Right lobe of liver (tissue), 6 donors: Measurements from ENCODE around the gene ATP4A. TPM values are rescaled to one million over a fixed set of nuclear protein-coding genes. Genes with fewer than 3 reads are reported as not detected.

ENCODE experiments used
- ATAC-seq, 4 donors: fragments of 200-7000 bp; cut with Tn5 transposase; one replicate each; pipeline ENCODE4 v1.9.1; 2020; ENCODE audit warnings: mild to moderate bottlenecking in 4 of 4, moderate library complexity in 4 of 4
- DNase-seq, 3 donors: peaks; one replicate each; pipeline ENCODE4 v3.0.0-alpha.2; 2020
- H3K27ac ChIP-seq, 3 donors: fragments of 200-600 bp; one replicate each; pipeline ENCODE4 v1.8.0; 2022
- H3K27me3 ChIP-seq, 2 donors: fragments of 200-600 bp; one replicate each; pipeline ENCODE4 v1.8.0; 2022
- H3K36me3 ChIP-seq, 4 donors: fragments of 200-600 bp; sonication (generic) in 1 of 4; one replicate each; pipeline versions ENCODE4 v1.5.1 to v1.8.0; 2017 to 2022; ENCODE audit warnings: control low read depth in 1 of 4
- H3K4me1 ChIP-seq, 4 donors: fragments of 200-600 bp; sonication (generic) in 1 of 4; one replicate each; pipeline versions ENCODE4 v1.5.1 to v1.8.0; 2017 to 2022; ENCODE audit warnings: control low read depth in 1 of 4
- H3K4me3 ChIP-seq, 3 donors: fragments of 200-600 bp; one replicate each; pipeline ENCODE4 v1.8.0; 2022
- H3K9me3 ChIP-seq, 4 donors: fragments of 200-600 bp; sonication (generic) in 1 of 4; one replicate each; pipeline versions ENCODE4 v1.5.1 to v1.8.0; 2017 to 2022; ENCODE audit warnings: control low read depth in 1 of 4
- CTCF ChIP-seq, 4 donors: fragments of 200-600 bp in 3 of 4; fragments of 450-650 bp in 1 of 4; IDR thresholded peaks; one replicate each; pipeline versions ENCODE4 v1.5.1 to v1.8.0; 2016 to 2022; ENCODE audit warnings: antibody characterized with exemption in 4 of 4, mild to moderate bottlenecking in 2 of 4
- POLR2A ChIP-seq: fragments of 450-650 bp; IDR thresholded peaks from one replicate; pipeline ENCODE4 v1.6.1; 2017; ENCODE audit warnings: antibody characterized with exemption, mild to moderate bottlenecking
- WGBS: methylation state at CpG from one replicate; pipeline ENCODE4 v1.1.6; 2018; ENCODE audit warnings: low coverage, low lambda C conversion rate; ENCODE audit not compliant: insufficient coverage; ENCODE audit errors: missing lambda C conversion rate; 5-methylcytosine and 5-hydroxymethylcytosine counted together
- intact Hi-C, 2 donors: fragments of 100-400 bp; cut with DNase I; formaldehyde crosslinking; loops; one replicate each; pipeline versions ENCODE4 v1.11.2 to v1.14.1; 2022
- total RNA-seq, 6 experiments: library from RNA; depleted of rRNA in 2 of 6; stranded (reverse); fragments of >200 nt in 2 of 6; fragmentation: NEBNext Ultra II Directional in 3 of 6; extraction: Animal tissue kit (Norgen Biotek cat#: 25700) in 3 of 6; gene quantifications; one replicate each; pipeline versions ENCODE4 v1.1.0 to v1.2.4, GENCODE V29; 2016 to 2023
- donor health status: DM: no; HTN: yes; CAD: no.
- donor health status: DM: no; HTN: no; CAD: no.
- donor health status: DM: no; HTN: no; CAD: no.
- donor health status: DM: no; HTN: yes; CAD: no.
- donor health status: DM: no; HTN: yes; CAD: no.

ATP4A gene
- total RNA-seq, 6 experiments from 2014 or later, result 0.06 TPM; not detected in 5

- ATAC-seq (peak; percentile 85 to 93 (median 91)), DNase-seq (peak; percentile 76 to 79 (median 77))
- WGBS, result 1% methylated on average over 25 of the region's 39 CpGs
- H3K4me3 ChIP-seq, result peak overlapping the region; percentile 25 to 39 (median 38)
- H3K27ac ChIP-seq, result no peak overlapping the region
- H3K4me1 ChIP-seq, result peaks cover 0 to 10% (median 0%) of the 10 kb centered on the region in 4 donors
- intact Hi-C loops, result no loop called here
- no peaks in the 10 kb centered on the region for H3K9me3 ChIP-seq
- no peaks in the 10 kb centered on the region for H3K36me3 ChIP-seq
- no peak for TF ChIP-seq POLR2A
- TF ChIP-seq CTCF (IDR thresholded peaks at IDR 0.05), result peak; percentile 75 to 95 (median 94)
- H3K27me3 ChIP-seq, result no peaks in the 10 kb centered on the region
Measured at GRCh38 chr19:35509861-35510625, 53.4 kb downstream of the ATP4A start.

- DNase-seq (no peak), ATAC-seq (peak in 3 of 4 donors; percentile 28 to 29 (median 29))
- intact Hi-C loops, result no loop called here
- no peak overlapping the region for H3K4me3 ChIP-seq
- TF ChIP-seq CTCF (IDR thresholded peaks at IDR 0.05) (no peak), POLR2A (no peak)
- H3K36me3 ChIP-seq, result no peaks in the 10 kb centered on the region
- 31% methylated on average over 12 of the region's 12 CpGs for WGBS
- peaks cover 0 to 10% (median 0%) of the 10 kb centered on the region in 4 donors for H3K4me1 ChIP-seq
- no peaks in the 10 kb centered on the region for H3K9me3 ChIP-seq
- H3K27me3 ChIP-seq, result no peaks in the 10 kb centered on the region
- no peak overlapping the region for H3K27ac ChIP-seq
Measured at GRCh38 chr19:35509018-35509652, 54.3 kb downstream of the ATP4A start.

GRCh38 chr19:35508129-35508528 is 55.3 kb downstream of the ATP4A start:
- H3K4me3 ChIP-seq, result no peak overlapping the region
- intact Hi-C loops, result no loop called here
- no peaks in the 10 kb centered on the region for H3K36me3 ChIP-seq
- no peaks in the 10 kb centered on the region for H3K9me3 ChIP-seq
- ATAC-seq (no peak), DNase-seq (no peak)
- no peak overlapping the region for H3K27ac ChIP-seq
- H3K4me1 ChIP-seq, result peaks cover 0 to 10% (median 0%) of the 10 kb centered on the region in 4 donors
- TF ChIP-seq CTCF (IDR thresholded peaks at IDR 0.05) (no peak), POLR2A (no peak)
- no peaks in the 10 kb centered on the region for H3K27me3 ChIP-seq
- WGBS, result 71% methylated on average over 2 of the region's 3 CpGs

- ATAC-seq (no peak), DNase-seq (no peak)
- Histone ChIP-seq H3K27me3 (no peaks in the 10 kb centered on the region), H3K27ac (no peak overlapping the region), H3K36me3 (no peaks in the 10 kb centered on the region), H3K4me3 (no peak overlapping the region), H3K4me1 (peaks cover 0 to 10% (median 0%) of the 10 kb centered on the region in 4 donors), H3K9me3 (no peaks in the 10 kb centered on the region)
- WGBS, result 82% methylated on average over 11 of the region's 11 CpGs
- intact Hi-C loops, result no loop called here
- no peak for TF ChIP-seq POLR2A
- TF ChIP-seq CTCF (IDR thresholded peaks at IDR 0.05), result no peak
Measured at GRCh38 chr19:35507561-35507960, 55.9 kb downstream of the ATP4A start.
